ENCODE data around the gene SLC18B1.

Gene SLC18B1

DNA sequence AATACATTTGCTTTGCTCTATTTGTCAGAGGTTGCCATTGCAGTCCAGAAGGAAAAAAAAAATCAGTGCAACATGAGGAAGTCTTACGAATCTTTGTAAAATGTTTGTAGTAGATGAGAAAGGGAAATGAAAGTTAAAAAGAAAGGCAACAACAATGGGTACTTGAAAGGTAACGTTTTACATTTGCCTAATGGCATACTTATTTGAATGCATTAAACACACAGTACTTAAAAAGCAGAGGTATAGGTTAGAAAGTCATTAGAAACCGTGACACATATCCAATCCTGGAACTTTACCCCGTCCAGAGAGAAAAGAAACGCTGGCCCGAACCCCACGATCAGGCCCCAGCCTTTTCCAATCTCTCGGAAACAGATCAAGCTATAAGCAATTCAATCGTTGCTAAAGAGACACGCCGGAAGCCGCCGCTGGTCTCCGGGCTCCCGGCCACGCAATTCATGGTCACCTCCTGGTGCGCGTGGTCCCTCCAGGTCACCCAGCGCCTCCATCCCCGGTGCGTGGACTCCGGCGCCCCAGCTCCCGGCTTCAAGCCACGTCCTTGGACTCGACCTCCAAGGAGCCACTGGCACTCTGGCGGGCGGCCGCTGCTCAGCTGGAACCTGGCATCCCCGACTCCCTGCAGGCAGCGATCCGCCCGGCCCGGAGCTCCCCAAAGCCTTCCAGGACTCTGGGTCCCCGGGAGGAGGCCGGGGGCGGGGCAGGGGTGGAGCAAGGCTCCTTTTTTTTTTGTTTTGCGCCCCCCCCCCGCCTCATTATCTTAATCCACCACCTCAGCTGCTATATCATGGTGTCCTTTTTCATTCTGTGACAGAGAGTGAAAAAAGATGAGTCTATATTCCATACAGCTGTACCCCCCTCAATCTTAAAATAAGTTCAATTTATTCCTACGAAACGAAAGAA, at the start of gene SLC18B1:
Gene SLC18B1, minus strand, starts transcription at position 687 of the 918 bp plus-strand sequence. Its CDS starts 181 bp downstream, at position 506.
- peak; percentile 50 for DNase-seq

DNA sequence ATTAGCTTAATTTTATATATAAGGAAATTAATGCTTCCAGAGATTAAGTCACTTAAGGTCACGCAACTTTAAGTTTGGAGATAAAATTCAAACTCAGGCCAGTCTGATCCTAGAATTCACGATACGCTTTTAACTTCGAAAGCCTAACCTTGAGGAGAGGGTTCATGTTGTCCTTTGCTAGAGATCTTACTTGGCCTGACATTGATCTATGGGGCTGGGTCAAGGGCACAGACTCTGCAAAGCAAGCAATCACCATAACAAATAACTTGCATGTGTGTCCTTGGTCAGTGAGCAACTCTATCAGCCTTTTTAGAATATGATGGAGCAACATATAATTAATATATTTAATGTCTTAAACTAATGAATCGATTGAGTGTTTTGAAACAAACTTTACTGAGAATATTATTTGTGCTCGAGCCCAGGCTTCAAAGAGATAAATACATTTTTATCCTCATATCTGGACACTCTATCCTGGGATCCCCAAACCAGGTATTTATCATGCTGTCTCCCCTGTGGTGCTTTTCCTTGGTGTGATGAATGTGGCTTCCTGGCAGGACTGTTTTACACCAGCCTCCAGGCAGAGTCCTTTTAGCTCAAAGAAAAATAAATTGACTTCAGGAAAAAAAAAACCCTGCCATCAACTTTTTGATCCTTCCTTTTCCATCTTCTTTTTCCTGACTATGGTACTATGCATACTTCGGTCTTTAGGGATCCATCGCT, 45.0 kb upstream of the SLC18B1 start:
- no peak for DNase-seq

DNA sequence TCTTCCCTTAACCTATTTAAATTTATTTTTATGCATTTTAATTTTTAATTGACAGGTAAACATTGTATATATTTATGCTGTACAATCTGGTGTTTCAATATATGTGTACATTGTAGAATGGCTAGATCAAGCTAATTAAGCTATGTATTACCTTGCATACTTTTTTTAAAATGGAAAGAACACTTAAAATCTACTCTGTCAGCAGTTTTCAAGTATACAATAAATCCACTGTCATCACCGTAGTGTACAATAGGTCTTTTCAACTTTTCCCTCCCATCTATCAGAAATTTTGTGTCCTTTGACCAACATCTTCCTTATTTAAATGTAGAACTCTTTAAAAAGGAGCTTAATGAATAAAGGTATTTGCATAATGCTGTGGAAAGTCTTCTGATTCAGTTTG, 43.5 kb upstream of the SLC18B1 start:
- no peak for DNase-seq

DNA sequence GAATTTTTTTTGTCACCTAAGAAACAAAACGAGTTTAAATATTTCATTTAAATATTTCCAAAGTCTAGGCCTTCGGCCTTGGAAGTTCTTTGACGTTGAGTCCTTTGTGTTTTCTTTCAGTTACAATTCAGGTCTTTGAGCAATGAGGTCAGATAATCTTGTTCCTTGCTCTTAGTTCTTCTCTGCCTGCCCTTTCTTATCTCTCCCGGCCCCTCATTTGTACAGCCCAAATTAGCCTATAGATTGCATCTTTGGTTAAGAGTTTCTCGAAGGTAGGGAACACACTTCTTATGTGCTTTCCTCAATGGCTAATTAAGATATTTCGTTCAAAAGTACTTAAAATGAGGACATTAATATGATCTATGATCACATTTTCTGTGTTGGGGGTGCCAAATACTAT, 34.5 kb upstream of the SLC18B1 start:
- DNase-seq: no peak

DNA sequence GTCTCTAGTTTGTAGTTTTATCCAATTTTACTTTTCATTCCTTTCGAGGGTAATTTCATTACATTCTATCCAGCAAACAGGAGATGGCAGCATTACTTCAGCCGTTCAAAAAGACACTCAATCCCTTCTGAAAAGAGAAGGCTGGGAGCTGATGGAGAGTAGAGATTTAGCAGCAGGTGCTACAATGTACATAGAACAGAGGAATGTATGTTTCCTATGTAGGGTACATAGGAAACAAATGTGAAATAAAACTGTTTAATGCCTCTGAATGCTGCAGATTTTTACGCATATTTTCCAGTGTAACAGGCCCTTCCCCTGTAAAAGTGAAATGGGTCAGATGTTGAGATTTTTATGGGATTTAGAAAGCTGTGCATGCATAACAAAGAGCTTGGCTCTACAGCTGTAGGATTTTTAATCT, 31.9 kb upstream of the SLC18B1 start:
- no peak for DNase-seq

DNA sequence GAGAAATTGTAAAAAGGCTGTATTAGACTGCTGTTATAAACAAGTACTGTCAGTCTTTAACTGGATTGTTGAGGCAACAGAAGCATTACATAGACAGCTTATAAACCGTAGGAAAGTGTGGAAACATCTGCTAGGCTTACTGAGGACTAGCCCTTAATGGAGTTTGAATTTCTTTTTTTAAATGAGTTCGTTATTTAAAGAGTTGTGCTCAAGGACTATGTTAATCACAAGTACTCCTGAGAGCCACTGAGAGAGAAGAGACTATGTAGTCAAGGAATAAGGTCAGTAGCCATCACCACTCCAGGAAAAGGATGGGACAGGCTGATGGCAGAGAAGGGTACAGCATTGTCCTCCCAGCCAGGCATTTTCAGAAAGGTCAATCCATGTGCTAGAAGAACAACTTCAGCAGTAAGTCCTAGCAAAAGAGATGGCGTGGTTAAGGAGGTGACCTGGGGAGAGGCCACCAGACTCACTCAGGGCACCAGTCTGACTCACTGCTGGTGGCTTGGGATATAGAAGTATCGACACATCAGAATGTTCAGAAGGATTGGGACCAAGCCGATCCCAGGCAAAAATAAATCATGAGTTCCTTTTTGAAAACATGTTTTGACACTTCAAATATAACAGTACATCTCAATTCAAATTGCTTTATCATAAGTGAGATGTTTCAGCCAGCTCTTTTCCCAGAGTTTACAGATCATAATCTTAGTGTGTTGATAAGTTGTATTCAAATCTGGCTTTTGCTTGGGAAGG, 22.4 kb upstream of the SLC18B1 start:
- DNase-seq: no peak

DNA sequence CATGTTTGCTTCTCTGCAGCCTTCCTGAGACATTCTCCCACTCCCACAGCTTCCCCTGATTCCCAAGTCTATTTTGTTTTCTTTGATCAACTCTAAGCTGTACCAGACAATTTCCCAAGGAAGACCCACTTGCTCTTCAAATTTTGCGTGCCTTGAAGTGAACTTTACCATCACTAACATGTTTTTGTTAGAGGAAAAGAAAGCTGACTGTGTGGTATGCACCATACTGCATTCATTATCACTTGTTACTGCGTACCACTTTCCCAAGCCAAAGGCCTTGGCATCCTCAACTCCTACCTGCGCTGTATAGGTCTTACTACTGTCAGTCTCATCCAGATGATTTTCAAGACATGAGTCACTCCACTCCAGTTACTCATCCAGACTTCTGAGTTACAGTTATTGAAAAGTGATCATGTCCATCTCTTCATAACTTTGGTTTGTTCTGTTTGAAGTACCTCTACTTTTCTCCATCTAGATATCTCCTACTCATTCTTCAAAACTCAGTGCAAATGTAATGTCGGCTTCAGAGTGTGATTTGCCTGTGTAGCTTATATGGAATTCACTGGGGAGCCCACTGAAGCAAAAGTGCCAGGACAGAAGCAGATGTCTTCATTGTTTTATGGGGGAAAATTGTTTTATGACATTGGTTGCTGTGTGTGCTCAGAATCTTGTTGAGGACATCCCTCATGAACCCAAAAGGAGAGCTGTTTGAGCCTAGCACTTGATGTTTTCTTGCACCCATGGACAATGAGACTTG, 21.1 kb upstream of the SLC18B1 start:
- DNase-seq: no peak

DNA sequence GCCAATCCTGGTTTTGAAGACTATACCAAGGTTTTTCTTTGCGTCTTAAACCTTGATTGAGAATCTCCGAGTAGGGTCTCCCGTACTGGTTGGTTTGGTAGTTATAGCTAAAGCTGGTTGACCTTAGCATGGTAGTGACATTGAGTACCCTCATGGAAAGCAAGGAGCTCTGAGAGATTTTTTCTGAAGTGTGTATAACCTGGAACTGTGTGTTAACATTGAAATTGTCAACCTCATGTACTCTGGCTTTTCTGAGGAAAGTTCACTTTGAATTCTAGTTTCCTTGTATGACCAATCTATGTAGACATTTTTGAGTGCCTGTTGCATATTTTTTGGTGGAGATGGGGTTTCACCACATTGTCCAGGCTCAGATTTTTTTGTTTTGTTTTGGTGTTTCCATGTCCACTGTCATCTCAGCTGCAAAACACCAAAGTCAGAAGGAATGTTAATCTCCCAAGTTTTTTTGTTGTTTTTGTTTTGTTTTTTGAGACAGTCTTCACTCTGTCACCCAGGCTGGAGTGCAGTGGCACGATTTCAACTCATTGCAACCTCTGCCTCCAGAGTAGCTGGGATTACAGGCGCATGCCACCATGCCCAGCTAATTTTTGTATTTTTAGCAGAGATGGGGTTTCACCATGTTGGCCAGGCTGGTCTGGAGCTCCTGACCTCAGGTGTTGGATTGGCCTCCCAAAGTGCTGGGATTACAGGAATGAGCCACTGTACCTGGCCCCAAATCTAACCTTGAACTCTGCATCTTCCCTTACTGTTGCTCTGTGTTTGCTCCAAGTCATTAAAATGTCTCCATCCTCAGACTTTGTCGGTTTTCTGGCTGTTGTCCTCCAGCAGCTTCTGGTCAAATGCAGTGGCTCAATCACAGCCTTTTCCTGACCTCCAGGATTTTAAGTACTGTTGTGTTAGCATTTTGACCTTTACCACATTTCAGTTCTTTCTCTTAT, 20.2 kb upstream of the SLC18B1 start:
- peak; percentile 15 for DNase-seq

DNA sequence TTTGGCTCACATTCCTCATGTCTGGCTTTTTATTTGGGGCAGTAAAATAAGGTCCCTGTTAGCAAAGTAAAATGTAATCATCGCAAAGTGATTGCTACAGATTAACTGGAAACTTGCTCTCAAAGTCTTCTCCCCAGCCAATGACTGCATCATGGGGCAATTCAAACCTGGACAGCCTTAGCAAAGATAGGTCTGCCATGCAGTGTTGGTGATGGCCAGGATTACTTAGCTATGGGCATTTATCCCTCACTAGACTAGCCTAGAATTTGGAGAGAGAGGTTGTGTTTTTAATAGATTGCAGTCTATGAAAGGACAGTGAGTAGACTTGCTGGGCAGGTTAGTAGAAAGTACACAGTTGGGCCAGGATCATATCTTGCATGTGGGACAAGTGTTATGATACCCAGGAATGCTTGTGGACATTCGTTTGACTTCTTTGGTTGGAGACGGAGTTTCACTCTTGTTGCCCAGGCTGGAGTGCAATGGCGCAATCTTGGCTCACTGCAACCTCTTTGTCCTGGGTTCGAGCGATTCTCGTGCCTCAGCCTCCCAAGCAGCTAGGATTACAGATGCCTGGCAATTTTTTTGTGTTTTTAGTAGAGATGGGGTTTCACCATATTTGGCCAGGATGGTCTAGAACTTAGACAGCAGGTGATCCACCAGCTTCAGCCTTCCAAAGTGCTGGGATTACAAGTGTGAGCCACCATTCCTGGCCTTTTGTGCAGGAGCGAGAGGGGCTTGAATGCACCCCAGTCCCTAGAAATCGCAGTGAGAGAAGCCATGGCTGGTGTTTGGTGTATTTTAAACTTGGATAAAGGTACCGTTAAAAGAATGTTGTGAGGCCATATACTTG, 19.3 kb upstream of the SLC18B1 start:
- DNase-seq: no peak

DNA sequence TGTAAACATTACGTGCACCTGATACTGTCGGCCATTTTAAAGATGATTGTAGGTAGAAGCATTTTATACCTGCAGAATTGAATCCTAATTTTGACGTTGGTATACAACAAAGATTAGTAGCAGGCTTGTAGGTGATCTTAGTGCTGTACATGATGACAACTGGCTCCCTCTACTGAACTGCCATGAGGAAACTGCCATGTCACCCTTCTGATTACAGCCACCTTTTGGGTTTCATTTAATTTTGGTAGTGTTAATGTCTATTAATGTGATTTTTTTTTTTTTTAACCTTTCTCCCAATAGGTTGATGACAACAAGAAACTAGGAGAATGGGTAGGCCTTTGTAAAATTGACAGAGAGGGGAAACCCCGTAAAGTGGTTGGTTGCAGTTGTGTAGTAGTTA, 18.2 kb upstream of the SLC18B1 start:
- no peak for DNase-seq

DNA sequence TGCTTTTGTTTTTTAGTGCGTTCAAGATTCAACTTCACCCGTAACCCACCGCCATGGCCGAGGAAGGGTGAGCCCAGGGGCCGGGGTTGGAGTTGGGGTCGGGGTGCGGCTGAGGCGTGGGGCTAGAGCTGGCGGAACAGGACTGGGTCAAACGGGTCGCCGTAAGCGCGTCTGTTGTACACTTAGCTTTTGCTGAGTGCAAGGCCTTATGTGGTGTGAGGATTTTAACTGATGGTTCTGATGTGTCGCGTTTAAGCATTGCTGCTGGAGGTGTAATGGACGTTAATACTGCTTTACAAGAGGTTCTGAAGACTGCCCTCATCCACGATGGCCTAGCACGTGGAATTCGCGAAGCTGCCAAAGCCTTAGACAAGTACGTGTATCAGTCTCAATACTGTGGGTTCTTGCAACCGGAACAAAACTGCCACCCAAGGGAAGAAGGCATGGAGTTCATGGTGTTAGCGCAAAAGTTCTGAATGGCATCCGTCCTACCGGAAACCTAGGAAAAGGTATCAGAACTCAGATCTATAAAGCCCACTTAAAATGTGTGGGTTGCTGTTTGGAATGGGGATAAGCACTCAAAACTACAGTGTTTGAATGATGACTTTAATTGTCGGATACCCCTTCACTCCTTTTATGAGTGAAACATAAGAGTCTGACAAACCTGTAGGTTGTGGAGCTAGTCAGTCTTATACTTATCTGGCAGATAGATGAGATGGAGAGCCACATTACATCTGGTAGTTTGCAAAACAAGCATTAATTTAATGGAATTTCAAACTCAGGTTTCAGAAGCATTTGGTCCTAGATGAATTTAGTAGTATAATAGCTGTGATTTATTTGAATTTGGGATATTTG, 16.5 kb upstream of the SLC18B1 start:
- DNase-seq: peak; percentile 25

DNA sequence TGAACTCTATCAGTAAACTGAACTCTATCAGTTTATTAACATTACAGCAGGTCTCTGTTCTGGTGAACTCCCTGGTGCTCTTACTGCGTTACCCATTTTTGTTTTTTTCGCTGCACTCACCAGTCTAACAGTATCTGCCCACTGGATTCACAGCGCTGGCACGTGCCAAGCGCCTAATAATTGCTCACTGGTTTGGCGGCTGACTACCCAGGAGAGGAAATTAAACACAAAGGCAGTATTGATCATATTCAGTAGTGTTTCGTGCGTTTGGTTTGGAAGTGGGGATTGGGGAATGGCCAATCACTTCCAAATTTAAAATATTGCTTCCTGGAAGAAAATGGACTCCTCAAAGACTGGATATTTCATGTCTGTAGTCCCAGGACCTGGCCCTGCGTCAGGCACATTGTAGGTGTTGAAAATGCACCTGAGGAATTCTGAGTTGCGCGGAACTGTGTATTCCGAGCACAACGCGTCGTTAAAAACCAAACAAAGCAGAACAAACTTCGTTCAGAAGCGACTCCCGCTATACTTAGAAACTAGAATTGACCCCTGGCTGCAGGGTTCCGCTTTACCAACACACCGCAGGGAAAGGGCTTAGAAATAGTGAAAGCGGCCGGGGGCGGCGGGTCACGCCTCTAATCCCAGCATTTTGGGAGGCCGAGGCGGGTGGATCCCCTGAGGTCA, 14.9 kb upstream of the SLC18B1 start:
- peak; percentile 37 for DNase-seq

DNA sequence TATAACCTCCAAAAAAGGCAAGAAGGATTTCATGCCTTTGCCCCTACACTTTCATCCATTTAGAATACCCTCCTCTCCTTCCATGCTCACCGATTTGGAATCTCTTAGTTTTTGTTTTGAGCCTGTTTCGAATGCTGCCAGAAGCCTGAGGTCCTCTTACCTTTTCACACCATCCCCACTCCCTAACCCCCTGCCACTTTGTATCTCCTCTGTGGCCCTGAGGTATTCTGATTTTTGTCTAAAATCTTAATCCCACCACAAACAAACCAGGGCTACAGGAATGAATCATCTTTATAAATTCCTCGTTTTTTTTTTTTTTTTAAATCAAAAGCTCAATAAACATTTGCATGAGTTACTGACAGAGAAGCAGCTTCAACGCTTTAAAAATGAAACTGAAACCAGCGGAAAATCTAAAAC, 14.3 kb upstream of the SLC18B1 start:
- DNase-seq: no peak

DNA sequence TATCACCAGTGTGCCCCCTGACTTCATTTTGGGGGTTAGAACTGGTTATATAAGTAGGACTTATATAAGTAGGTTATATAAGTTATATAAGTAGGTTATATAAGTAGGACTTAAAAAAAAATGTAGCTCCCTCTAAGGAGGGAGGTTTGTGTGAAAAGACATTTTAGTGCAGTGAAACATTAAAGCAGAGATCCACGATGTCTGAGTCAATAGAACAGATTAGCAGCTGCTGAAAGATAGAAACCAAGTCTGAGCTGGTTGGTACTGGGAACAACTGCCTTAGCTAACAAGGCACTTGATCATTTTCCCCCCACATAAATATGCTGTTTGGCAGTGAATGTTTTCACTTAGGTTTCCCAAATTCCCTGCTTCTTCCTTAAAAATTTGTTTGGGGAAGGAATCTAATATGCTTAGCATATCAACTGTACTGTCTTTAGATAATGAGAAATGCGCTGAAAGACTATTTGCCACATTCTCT, 13.9 kb upstream of the SLC18B1 start:
- DNase-seq: no peak

DNA sequence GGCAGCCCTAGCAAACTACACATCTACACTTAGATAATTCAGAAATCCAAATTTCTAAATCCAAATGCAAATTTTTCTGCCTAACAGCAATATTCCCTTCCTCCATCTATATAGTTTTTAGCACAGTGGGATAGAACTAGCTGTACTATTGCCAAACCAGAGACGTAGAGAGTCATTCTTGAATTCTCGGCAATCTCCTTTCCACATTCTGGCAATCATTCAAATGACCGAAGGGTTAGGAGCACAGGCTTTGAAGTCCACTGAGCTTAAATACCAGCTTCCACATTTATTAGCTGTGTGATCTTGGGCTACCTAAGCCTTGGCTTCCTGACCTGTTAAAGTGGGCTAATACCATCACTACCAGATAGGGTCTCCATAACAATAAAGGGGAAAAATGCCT, 12.8 kb upstream of the SLC18B1 start:
- no peak for DNase-seq

DNA sequence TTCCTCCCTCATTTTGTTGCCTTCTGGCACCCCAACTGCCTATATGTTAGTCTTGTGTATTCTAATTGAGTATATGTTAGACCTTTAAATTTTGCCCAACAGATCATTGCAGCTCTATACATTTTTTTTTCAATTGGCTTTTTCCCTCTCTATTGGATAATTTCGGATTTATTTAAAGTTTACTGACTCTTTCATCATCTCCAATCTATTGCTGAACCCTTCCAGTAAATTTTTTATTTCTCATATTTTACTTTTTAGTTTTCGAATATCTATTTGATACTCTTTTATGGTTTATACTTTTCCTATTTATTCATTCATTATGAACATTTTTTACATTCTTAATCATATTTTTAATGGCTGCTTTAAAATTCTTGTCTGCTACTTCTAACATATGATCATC, 7.1 kb upstream of the SLC18B1 start:
- DNase-seq: no peak

DNA sequence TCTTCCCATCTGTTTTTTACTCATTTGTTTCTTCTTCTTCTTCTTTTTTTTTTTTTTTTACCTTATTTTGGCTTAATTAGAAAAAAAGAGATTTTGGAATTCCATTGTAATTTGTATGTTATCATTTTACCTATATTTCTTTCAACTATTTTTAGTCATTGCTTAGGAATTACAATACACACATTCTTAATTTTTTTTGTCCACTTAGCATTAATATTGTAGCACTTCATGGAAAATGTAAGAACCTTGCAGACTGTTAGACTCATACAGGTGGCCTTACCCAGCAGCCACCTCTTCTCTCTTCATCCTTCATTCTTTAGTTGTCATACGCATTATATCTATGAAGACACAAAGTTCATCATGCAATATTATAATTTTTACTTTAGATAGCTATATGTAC, 5.8 kb upstream of the SLC18B1 start:
- DNase-seq: no peak

DNA sequence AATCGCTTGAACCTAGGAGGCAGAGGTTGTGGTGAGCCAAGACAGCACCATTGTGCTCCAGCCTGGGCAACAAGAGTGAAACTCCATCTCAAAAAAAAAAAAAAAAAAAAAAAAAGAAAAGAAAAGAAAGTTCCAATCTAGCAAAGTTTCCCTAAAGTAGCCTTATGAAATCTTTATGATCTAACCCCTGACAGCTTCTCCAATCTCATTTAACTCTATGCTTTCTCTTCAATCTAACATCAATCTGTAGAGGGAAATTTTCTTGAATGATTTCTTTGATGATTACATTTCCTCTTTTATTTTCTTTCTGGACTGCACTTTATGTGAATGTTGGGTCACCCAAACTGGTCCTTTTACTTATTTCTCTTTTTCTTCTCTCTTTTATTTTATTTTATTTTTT, 2.2 kb upstream of the SLC18B1 start:
- no peak for DNase-seq
